ENCODE measurements around the gene SUMO4. TPM values are rescaled to one million over a fixed set of nuclear protein-coding genes. Genes with fewer than 3 reads are reported as not detected.

Gene SUMO4
- total and polyA plus RNA-seq, 2 of the 8 experiments (the other 6 are each of a cell fraction or from before 2014, with no cell fraction given), result 0.09 to 1.3 TPM

GRCh38 chr6:149373511-149373910 lies 26.6 kb upstream of the SUMO4 start:
- H3K27me3 ChIP-seq (replicated peaks in 1 of 4; ENCODE audit: control insufficient read depth in 3 of 4, extremely low read depth in 1 of 4, insufficient read depth in 3 of 4, low read length in 3 of 4), result no peaks in the 10 kb centered on the region
- no peak overlapping the region for H3K23ac ChIP-seq (ENCODE audit: insufficient read length)
- DNase-seq (ENCODE audit: low read depth in 1 of 2, low spot score in 2 of 2) (no peak), FAIRE-seq (no peak)
- WGBS, 2 experiments (ENCODE audit: extremely low coverage in 1 of 2, insufficient coverage in 1 of 2, insufficient read length in 1 of 2, insufficient replicate concordance in 2 of 2, low coverage in 1 of 2, low lambda C conversion rate in 2 of 2, missing lambda C conversion rate in 1 of 2), result 93% methylated on average over 2 of the region's 2 CpGs; no CpG with 5 or more reads in 1 of the 2 experiments
- TF ChIP-seq MAFK (IDR thresholded peaks at IDR 0.05; ENCODE audit: low read depth, low read length), result no peak
- no peak for TF ChIP-seq KDM5A (IDR thresholded peaks at IDR 0.05; ENCODE audit: low read length)
- no peak for TF ChIP-seq TEAD4 (IDR thresholded peaks at IDR 0.05; ENCODE audit: low read depth, low read length)
- no peak for TF ChIP-seq RBBP5 (IDR thresholded peaks at IDR 0.05; ENCODE audit: borderline replicate concordance, low read depth, low read length)
- TF ChIP-seq SP2 (IDR thresholded peaks at IDR 0.05; ENCODE audit: low read length), result no peak
- no peak for TF ChIP-seq EZH2 (IDR thresholded peaks at IDR 0.05; ENCODE audit: low read depth, low read length, severe bottlenecking)
- TF ChIP-seq BRCA1 (IDR thresholded peaks at IDR 0.05; ENCODE audit: low read depth, low read length), result no peak
- no peak overlapping the region for H4K8ac ChIP-seq (ENCODE audit: extremely low read depth, insufficient read depth, low read length)
- H3K36me3 ChIP-seq (ENCODE audit: control insufficient read depth in 2 of 4, insufficient read depth in 4 of 4, low read length in 3 of 4), result peaks cover 3 to 21% (median 7%) of the 10 kb centered on the region in 4 experiments; a peak in 7 of 8 replicates
- H3K4ac ChIP-seq (replicated peaks; ENCODE audit: insufficient read length, low read depth, low read length), result no peak overlapping the region
- no peaks in the 10 kb centered on the region for H3K23me2 ChIP-seq (ENCODE audit: low read depth, low read length)
- no peak overlapping the region for H2BK15ac ChIP-seq (ENCODE audit: low read length)
- no peak overlapping the region for H2AFZ ChIP-seq (ENCODE audit: low read length)
- H3K27ac ChIP-seq (ENCODE audit: low read depth, low read length), result no peak overlapping the region
- peaks cover 0 to 37% of the 10 kb centered on the region in 2 experiments; a peak in 2 of 4 replicates for H3K79me2 ChIP-seq (ENCODE audit: control insufficient read depth in 1 of 2, insufficient read depth in 2 of 2, low read length in 2 of 2)
- H4K5ac ChIP-seq (ENCODE audit: insufficient read length, low read depth, low read length), result no peak overlapping the region
- no peaks in the 10 kb centered on the region for H3K79me1 ChIP-seq (ENCODE audit: low read depth, low read length)
- ChIA-PET POLR2A (ENCODE audit: partially characterized antibody) (no interaction called here), CTCF (ENCODE audit: partially characterized antibody) (interaction anchor here (1.2 kb wide), 1 partner anchor 58 kb away, joined by 3 read pairs; no protein-coding TSS in a partner anchor)
- H3K14ac ChIP-seq (ENCODE audit: insufficient read length), result no peak overlapping the region
- no peak overlapping the region for H2AK5ac ChIP-seq (ENCODE audit: low read depth, low read length)
- no peaks in the 10 kb centered on the region for H3K9me3 ChIP-seq (ENCODE audit: insufficient read depth in 2 of 2, low read depth in 1 of 2, low read length in 1 of 2)
- H4K20me1 ChIP-seq (replicated peaks in 1 of 2; ENCODE audit: control insufficient read depth in 1 of 2, insufficient read depth in 2 of 2, low read length in 2 of 2), result peaks cover 0 to 1% of the 10 kb centered on the region in 2 experiments
- H3K4me1 ChIP-seq (replicated peaks in 1 of 4; ENCODE audit: control insufficient read depth in 3 of 4, insufficient read depth in 4 of 4, low read length in 3 of 4), result no peaks in the 10 kb centered on the region
- no peak overlapping the region for H3K4me2 ChIP-seq (ENCODE audit: insufficient read depth in 1 of 2, low read depth in 2 of 2, low read length in 2 of 2)
- H3K9ac ChIP-seq (replicated peaks in 1 of 4; ENCODE audit: extremely low read depth in 1 of 4, low read depth in 3 of 4, low read length in 3 of 4), result no peak overlapping the region
- no peak overlapping the region for H3K18ac ChIP-seq (ENCODE audit: extremely low read depth, low read length)
- no peak overlapping the region for H3K4me3 ChIP-seq (ENCODE audit: extremely low read depth in 1 of 4, insufficient read depth in 2 of 4, low read depth in 3 of 4, low read length in 4 of 4)
- H2BK120ac ChIP-seq (replicated peaks; ENCODE audit: low read depth, low read length), result no peak overlapping the region
- H3K56ac ChIP-seq (replicated peaks; ENCODE audit: insufficient read length, low read depth, low read length), result no peak overlapping the region
- no peak overlapping the region for H2BK12ac ChIP-seq (ENCODE audit: low read depth, low read length)
- no peak overlapping the region for H4K91ac ChIP-seq (replicated peaks; ENCODE audit: insufficient read length, low read length)
- H2BK20ac ChIP-seq (ENCODE audit: low read length), result no peak overlapping the region
- H2BK5ac ChIP-seq (ENCODE audit: low read depth, low read length), result no peak overlapping the region

Measured in H1 (cell line).